K562 (cell line): Measurements from ENCODE around the gene AGFG2. TPM values are rescaled to one million over a fixed set of nuclear protein-coding genes. Genes with fewer than 3 reads are reported as not detected.

ENCODE experiments used
- ATAC-seq: fragments of 200-7000 bp; cut with Tn5 transposase; 3 replicates; pipeline ENCODE4 v1.9.1; 2020; ENCODE audit warnings: moderate library complexity
- BruUV-seq: library from RNA; stranded (reverse); fragments of 400-500 nt; replicated peaks from 2 replicates; lab custom pipeline; 2021; lab: Mats Ljungman, UMichigan
- CTCF ChIA-PET: fragments of 300-600 bp; formaldehyde crosslinking; extraction: SDS; loops from one replicate; lab custom pipeline; 2021; ENCODE audit warnings: low intra/inter-chr PET ratio; lab: Yijun Ruan, JAX
- POLR2A ChIA-PET: fragments of 300-600, 350-650 bp; sonication (Branson Sonifier 250); formaldehyde crosslinking; extraction: SDS; loops from one replicate; lab custom pipeline; 2021; ENCODE audit warnings: antibody characterized with exemption, inconsistent platforms; lab: Yijun Ruan, JAX
- DNase-seq, 4 experiments: peaks; one replicate each; pipeline versions ENCODE4 v3.0.0 to v3.0.0-alpha.2; 2011 to 2018; ENCODE audit warnings: low spot score in 3 of 4, mixed read lengths in 3 of 4; ENCODE audit errors: extremely low read depth in 1 of 4
- FAIRE-seq: peaks from 2 replicates; lab custom pipeline; 2011; peaks lifted over from hg19 to GRCh38; lab: Jason Lieb, UNC
- H2AFZ ChIP-seq: 2 replicates; pipeline ENCODE4 v1.6.0; 2011; ENCODE audit warnings: low read depth, low read length, control low read depth, inconsistent platforms
- H3K27ac ChIP-seq: fragments of 200-600 bp; 3 replicates; pipeline ENCODE4 v1.8.0; 2011; ENCODE audit warnings: low read depth, mild to moderate bottlenecking, control low read depth, inconsistent platforms, low read length, moderate library complexity, mixed read lengths; ENCODE audit errors: extremely low read depth
- H3K27me3 ChIP-seq, 2 experiments: fragments of 300-600 bp in 1 of 2; 2 replicates in 1 of 2; 3 replicates in 1 of 2; pipeline versions ENCODE4 v1.6.0 to v1.8.0; 2011; ENCODE audit warnings: inconsistent platforms in 2 of 2, low read length in 2 of 2, mild to moderate bottlenecking in 1 of 2, mixed read lengths in 1 of 2, moderate library complexity in 1 of 2; ENCODE audit not compliant: control insufficient read depth in 2 of 2, insufficient read depth in 2 of 2
- H3K36me3 ChIP-seq: fragments of 300-600 bp; 3 replicates; pipeline ENCODE4 v1.8.0; 2011; ENCODE audit warnings: mild to moderate bottlenecking, low read length, inconsistent platforms; ENCODE audit not compliant: control insufficient read depth, insufficient read depth
- H3K4me1 ChIP-seq, 2 experiments: fragments of 200-600 bp in 1 of 2; replicated peaks in 1 of 2; 2 replicates in 1 of 2; 3 replicates in 1 of 2; pipeline versions ENCODE4 v1.5.1 to v1.8.0; 2011; ENCODE audit warnings: inconsistent platforms in 2 of 2, low read length in 2 of 2, mild to moderate bottlenecking in 1 of 2, mixed read lengths in 1 of 2, moderate library complexity in 1 of 2; ENCODE audit not compliant: control insufficient read depth in 2 of 2, insufficient read depth in 2 of 2
- H3K4me2 ChIP-seq: 2 replicates; pipeline ENCODE4 v1.6.1; 2011; ENCODE audit warnings: low read length, control low read depth, inconsistent platforms, mixed read lengths; ENCODE audit not compliant: insufficient read depth
- H3K4me3 ChIP-seq: fragments of 200-600 bp; sonication (generic), shearing (Covaris generic); 2 replicates; pipeline ENCODE4 v1.5.1; 2016; ENCODE audit warnings: control low read depth, inconsistent platforms
- H3K79me2 ChIP-seq: fragments of 200-600 bp; 3 replicates; pipeline ENCODE4 v1.8.0; 2011; ENCODE audit warnings: low read length, inconsistent platforms; ENCODE audit not compliant: control insufficient read depth, insufficient read depth
- H3K9ac ChIP-seq, 2 experiments: 2 replicates each; pipeline versions ENCODE4 v1.6.0 to v1.6.1; 2011; ENCODE audit warnings: low read depth in 2 of 2, low read length in 2 of 2, control low read depth in 1 of 2, inconsistent platforms in 1 of 2, mild to moderate bottlenecking in 1 of 2, mixed read lengths in 1 of 2; ENCODE audit not compliant: insufficient read depth in 1 of 2
- H3K9me1 ChIP-seq: one replicate; pipeline ENCODE4 v1.6.0; 2011; ENCODE audit warnings: inconsistent platforms, mild to moderate bottlenecking, low read length, moderate library complexity; ENCODE audit not compliant: control insufficient read depth, insufficient read depth
- H3K9me3 ChIP-seq: replicated peaks from 2 replicates; pipeline ENCODE4 v1.5.1; 2011; ENCODE audit warnings: low read depth, low read length, inconsistent platforms; ENCODE audit not compliant: control insufficient read depth, insufficient read depth
- H4K20me1 ChIP-seq: replicated peaks from 2 replicates; pipeline ENCODE4 v1.6.1; 2011; ENCODE audit warnings: low read length, inconsistent platforms, mixed read lengths; ENCODE audit not compliant: control insufficient read depth, insufficient read depth
- BDP1 ChIP-seq: IDR thresholded peaks from 3 replicates; pipeline ENCODE4 v1.6.1; 2011; ENCODE audit not compliant: insufficient read length, insufficient read depth
- DIDO1 ChIP-seq: fragments of 450-650 bp; IDR thresholded peaks from 2 replicates; pipeline ENCODE4 v1.6.1; 2016; ENCODE audit warnings: low read depth, missing biosample characterization, missing genetic modification characterization
- ESRRB ChIP-seq: fragments of 250-450 bp; sonication (Bioruptor Pico); IDR thresholded peaks from 2 replicates; pipeline ENCODE4 v1.5.0; 2020; ENCODE audit warnings: mild to moderate bottlenecking, moderate library complexity, borderline replicate concordance
- HDAC1 ChIP-seq, 2 experiments: fragments of 450-650 bp; IDR thresholded peaks; 2 replicates each; pipeline ENCODE4 v1.6.1; 2016 to 2017; ENCODE audit warnings: inconsistent platforms in 1 of 2, mild to moderate bottlenecking in 1 of 2, moderate library complexity in 1 of 2
- HDGF ChIP-seq: fragments of 450-650 bp; IDR thresholded peaks from 2 replicates; pipeline ENCODE4 v1.6.1; 2016
- HNRNPK ChIP-seq: fragments of 200-400 bp; formaldehyde crosslinking; IDR thresholded peaks from one replicate; pipeline ENCODE4 v1.6.1; 2018; ENCODE audit warnings: mild to moderate bottlenecking, low read depth, low read length; ENCODE audit not compliant: poor library complexity, severe bottlenecking
- ID3 ChIP-seq, 2 experiments: fragments of 250-450 bp in 1 of 2; fragments of 450-650 bp in 1 of 2; sonication (Bioruptor Pico) in 1 of 2; IDR thresholded peaks; 2 replicates each; pipeline versions ENCODE4 v1.6.1 to v1.8.0; 2016 to 2021; ENCODE audit warnings: mild to moderate bottlenecking in 2 of 2, moderate library complexity in 2 of 2, missing compliant biosample characterization in 1 of 2, missing genetic modification characterization in 1 of 2
- JUNB ChIP-seq: fragments of 450-650 bp; formaldehyde crosslinking; conservative IDR thresholded peaks from 2 replicates; pipeline ENCODE4 v1.4.0; 2020; ENCODE audit warnings: mild to moderate bottlenecking
- PCBP2 ChIP-seq: fragments of 200-400 bp; formaldehyde crosslinking; IDR thresholded peaks from 2 replicates; pipeline ENCODE4 v1.6.1; 2018; ENCODE audit warnings: low read length, low read depth, mild to moderate bottlenecking, moderate library complexity; ENCODE audit not compliant: poor library complexity, severe bottlenecking
- PHF8 ChIP-seq: fragments of 200-600 bp; sonication (generic); IDR thresholded peaks from 2 replicates; pipeline ENCODE4 v1.6.1; 2012; ENCODE audit warnings: mixed run types, mild to moderate bottlenecking, inconsistent platforms, low read length, moderate library complexity, borderline replicate concordance
- RAD21 ChIP-seq, 2 experiments: fragments of 250-450 bp in 1 of 2; fragments of 450-650 bp in 1 of 2; sonication (Bioruptor Pico) in 1 of 2; formaldehyde crosslinking in 1 of 2; IDR thresholded peaks in 1 of 2; conservative IDR thresholded peaks in 1 of 2; 2 replicates each; pipeline versions ENCODE4 v1.4.0 to v1.8.0; 2020 to 2022; ENCODE audit warnings: mild to moderate bottlenecking in 2 of 2, moderate library complexity in 1 of 2
- RBM39 ChIP-seq: fragments of 200-400 bp; formaldehyde crosslinking; optimal IDR thresholded peaks from 2 replicates; pipeline ENCODE3; 2018; ENCODE audit warnings: low read depth, low read length
- ZBTB1 ChIP-seq: sonication (generic); formaldehyde crosslinking; IDR thresholded peaks from 2 replicates; pipeline ENCODE4 v1.8.1; 2023; ENCODE audit warnings: missing genetic modification reagents, low read depth, mild to moderate bottlenecking, borderline replicate concordance
- ZBTB33 ChIP-seq: sonication (generic); formaldehyde crosslinking; IDR thresholded peaks from 2 replicates; pipeline ENCODE4 v1.8.1; 2023; ENCODE audit warnings: mild to moderate bottlenecking, missing genetic modification reagents
- ZNF133 ChIP-seq: fragments of 250-450 bp; sonication (Bioruptor Pico); IDR thresholded peaks from 2 replicates; pipeline ENCODE4 v1.4.0; 2020; ENCODE audit warnings: mild to moderate bottlenecking
- ZNF263 ChIP-seq: sonication (generic); formaldehyde crosslinking; IDR thresholded peaks from 2 replicates; pipeline ENCODE4 v1.8.0; 2022; ENCODE audit warnings: mild to moderate bottlenecking, missing genetic modification reagents, borderline replicate concordance
- ZNF354B ChIP-seq: fragments of 250-450 bp; sonication (Bioruptor Pico); IDR thresholded peaks from 2 replicates; pipeline ENCODE4 v1.4.0; 2020
- ZNF76 ChIP-seq: fragments of 250-450 bp; sonication (Bioruptor Pico); IDR thresholded peaks from 2 replicates; pipeline ENCODE4 v1.4.0; 2020; ENCODE audit warnings: mild to moderate bottlenecking, moderate library complexity, borderline replicate concordance
- ZNF79 ChIP-seq: fragments of 250-450 bp; sonication (Bioruptor Pico); IDR thresholded peaks from 2 replicates; pipeline ENCODE4 v1.4.0; 2020; ENCODE audit warnings: low read depth, mild to moderate bottlenecking, moderate library complexity
- WGBS: fragments of 100-300 bp; shearing (Covaris generic); methylation state at CpG from one replicate; pipeline ENCODE4 v1.1.6; 2016; ENCODE audit warnings: low coverage, mixed read lengths; ENCODE audit not compliant: insufficient coverage; ENCODE audit errors: missing lambda C conversion rate; 5-methylcytosine and 5-hydroxymethylcytosine counted together
- in situ Hi-C: fragments of 300-500 bp; cut with MboI; formaldehyde crosslinking; loops from 4 replicates; pipeline ENCODE4 v1.15.0; 2018; ENCODE audit warnings: inconsistent platforms, mixed read lengths
- intact Hi-C: fragments of 100-400 bp; cut with micrococcal nuclease; formaldehyde crosslinking; loops from 2 replicates; pipeline ENCODE4 v1.14.2; 2022
- polyA plus RNA-seq, 8 experiments: library from polyadenylated mRNA; depleted of rRNA in 4 of 8; stranded (reverse) in 5 of 8; unstranded in 3 of 8; fragments of >200 nt; fragmentation: Nextera tagmentation in 2 of 8; fragmentation: Illumina TruSeq in 1 of 8; extraction: Ambion mirVana in 2 of 8; extraction: Trizol in 1 of 8; gene quantifications; 2 replicates each; pipeline versions ENCODE4 v1.2.1 to v1.2.3, GENCODE V29; 2011 to 2014; ENCODE audit warnings: inconsistent platforms in 1 of 8, missing spikeins in 1 of 8
- total RNA-seq, 7 experiments: library from RNA; depleted of rRNA in 6 of 7; stranded (reverse); fragments of >200 nt in 6 of 7; fragmentation: Illumina TruSeq in 2 of 7; extraction: Trizol in 2 of 7; gene quantifications; 2 replicates each; pipeline versions ENCODE4 v1.2.1 to v1.2.3, GENCODE V29; 2011 to 2021; ENCODE audit warnings: low replicate concordance in 1 of 7

AGFG2 gene
- total and polyA plus RNA-seq, 9 of the 15 experiments (the other 6 are each of a cell fraction or from before 2014, with no cell fraction given) = 0.31 to 23.1 (median 6.5) TPM

DNA sequence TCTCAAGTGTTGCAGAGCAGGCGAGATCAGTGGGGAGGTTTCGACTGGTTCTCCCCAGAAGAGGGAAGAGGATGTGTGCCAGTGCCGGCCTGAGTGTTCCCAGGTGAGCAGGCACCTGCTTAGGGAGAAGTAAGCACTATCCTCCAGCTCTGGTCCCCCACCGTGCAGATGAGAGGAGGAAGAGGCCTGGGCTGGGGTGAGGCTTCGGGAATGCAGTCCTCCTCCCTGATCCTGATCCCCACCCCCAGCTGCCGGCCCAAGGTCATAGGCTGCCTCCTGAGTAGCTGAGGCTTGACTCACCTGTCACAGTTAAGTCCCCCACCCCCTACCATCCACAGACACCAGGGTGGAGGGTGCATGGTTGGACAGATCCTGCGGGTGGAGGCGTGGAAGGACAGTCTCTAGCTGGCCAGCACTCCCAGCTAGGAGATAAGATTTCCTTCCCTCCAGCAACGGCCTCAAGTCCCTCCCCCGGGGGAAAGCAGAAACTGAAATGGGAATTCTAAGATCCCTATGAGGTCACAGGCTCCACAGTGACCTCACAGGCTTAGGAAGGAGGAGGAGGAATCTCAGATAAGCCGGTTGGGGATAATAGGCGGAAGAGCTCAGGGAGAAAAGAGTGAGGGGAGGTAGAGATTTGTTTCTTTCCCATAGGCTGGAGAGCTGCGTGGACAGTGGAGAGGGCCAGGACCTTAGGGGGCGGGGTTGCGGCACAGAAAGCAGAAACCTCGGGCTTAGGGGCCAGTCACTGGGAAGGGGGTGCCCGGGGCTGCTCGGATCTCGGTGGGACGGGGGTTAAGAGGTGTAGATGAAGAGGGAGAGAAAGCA is 45.9 kb downstream of the AGFG2 start:
- Histone ChIP-seq H2AFZ (0 out of 2 replicates have a peak overlapping the region, but pooled peaks have one; percentile 63), H3K9me3 (no peaks in the 10 kb centered on the region), H3K27me3 (no peaks in the 10 kb centered on the region), H3K36me3 (peaks cover 44% of the 10 kb centered on the region), H3K79me2 (peaks cover 31% of the 10 kb centered on the region), H3K9me1 (peaks cover 12% of the 10 kb centered on the region), H3K9ac (peak overlapping the region; percentile 90 to 97), H4K20me1 (peaks cover 24% of the 10 kb centered on the region), H3K4me1 (peaks cover 26 to 65% of the 10 kb centered on the region in 2 experiments), H3K4me3 (peak overlapping the region; percentile 75), H3K27ac (peak overlapping the region; percentile 88), H3K4me2 (peak overlapping the region; percentile 90)
- intact Hi-C loops = no loop called here
- no peak for ATAC-seq
- DNase-seq = peak; percentile 66 to 75 (median 72)
- TSS peak; percentile 49 for BruUV-seq
- POLR2A ChIA-PET = interaction anchor here (0.6 to 3.5 kb wide), 22 partner anchors 8 to 1853 kb away, joined by 3 to 27 read pairs (median 4); partner anchors contain the start of genes MEPCE, MOSPD3, POP7 and ZCWPW1
- WGBS = 6% methylated on average over 20 of the region's 20 CpGs
- in situ Hi-C loops = no loop called here
- CTCF ChIA-PET = no interaction called here
- peak; percentile 78 for FAIRE-seq
- TF ChIP-seq JUNB (CRISPR knock-in tag) (no peak), ZNF263 (CRISPR knock-in tag) (peak; percentile 11; the same call in 1 of the 2 replicates), ZNF79 (CRISPR knock-in tag) (no peak), DIDO1 (tag) (0 out of 2 replicates have a peak, but pooled peaks have one; percentile 18), PCBP2 (no peak), HDGF (no peak; the same call in 1 of the 2 replicates), RBM39 (no peak), HNRNPK (no peak), ZNF76 (CRISPR knock-in tag) (no peak), BDP1 (no peak), ZBTB33 (CRISPR knock-in tag) (no peak), ZNF354B (CRISPR knock-in tag) (no peak), ESRRB (CRISPR knock-in tag) (no peak), RAD21 (CRISPR knock-in tag; conservative IDR thresholded peaks at IDR 0.05 in 1 of 2, IDR thresholded peaks at IDR 0.05 in 1 of 2) (peak in 1 of 2 experiments; percentile 12; a peak in 1 of 4 replicates), ZNF133 (no peak), HDAC1 (IDR thresholded peaks at IDR 0.05) (peak in 1 of 2 experiments; percentile 70; a peak in 1 of 4 replicates), PHF8 (no peak), ID3 (CRISPR knock-in tag; IDR thresholded peaks at IDR 0.05) (no peak), ID3 (tag; IDR thresholded peaks at IDR 0.05) (no peak), ZBTB1 (CRISPR knock-in tag) (0 out of 2 replicates have a peak, but pooled peaks have one; percentile 33)
